Endothelial cell of umbilical vein (primary cell): ENCODE results near the gene NUDT21. TPM values are rescaled to one million over a fixed set of nuclear protein-coding genes. Genes with fewer than 3 reads are reported as not detected.

Experiments
- BruUV-seq: library from RNA; stranded (reverse); fragments of 400-500 nt; replicated peaks from 2 replicates; lab custom pipeline; 2021; lab: Mats Ljungman, UMichigan
- CTCF ChIA-PET: fragments of 300-600, 350-600 bp; sonication (Branson Sonifier 250); formaldehyde crosslinking; loops from one replicate; lab custom pipeline; 2021; ENCODE audit warnings: antibody characterized with exemption, inconsistent platforms; lab: Charles Lee
- POLR2A ChIA-PET: fragments of 300-600, 350-600 bp; sonication (Branson Sonifier 250); formaldehyde crosslinking; loops from one replicate; lab custom pipeline; 2021; ENCODE audit warnings: antibody characterized with exemption, inconsistent platforms; lab: Charles Lee
- DNase-seq: peaks from one replicate; pipeline ENCODE4 v3.0.0-alpha.2; 2011; ENCODE audit warnings: low read depth, low spot score
- FAIRE-seq: peaks from 2 replicates; lab custom pipeline; 2011; peaks lifted over from hg19 to GRCh38; lab: Jason Lieb, UNC
- H2AFZ ChIP-seq: 2 replicates; pipeline ENCODE4 v1.6.0; 2012; ENCODE audit warnings: low read depth, low read length, control low read depth, inconsistent platforms
- H3K27ac ChIP-seq: 2 replicates; pipeline ENCODE4 v1.5.1; 2011; ENCODE audit warnings: low read depth, mild to moderate bottlenecking, control low read depth, low read length, moderate library complexity; ENCODE audit not compliant: insufficient read depth
- H3K27me3 ChIP-seq, 2 experiments: 2 replicates each; pipeline versions ENCODE4 v1.6.0 to v1.6.1; 2011; ENCODE audit warnings: low read length in 2 of 2, mixed read lengths in 1 of 2; ENCODE audit not compliant: control insufficient read depth in 2 of 2, insufficient read depth in 2 of 2
- H3K36me3 ChIP-seq, 2 experiments: 2 replicates in 1 of 2; 3 replicates in 1 of 2; pipeline ENCODE4 v1.5.1; 2011; ENCODE audit warnings: low read length in 2 of 2, mild to moderate bottlenecking in 1 of 2, moderate library complexity in 1 of 2; ENCODE audit not compliant: control insufficient read depth in 2 of 2, insufficient read depth in 2 of 2; ENCODE audit errors: extremely low read depth in 1 of 2
- H3K4me1 ChIP-seq: 3 replicates; pipeline ENCODE4 v1.5.1; 2011; ENCODE audit warnings: mild to moderate bottlenecking, low read length; ENCODE audit not compliant: control insufficient read depth, insufficient read depth; ENCODE audit errors: extremely low read depth
- H3K4me2 ChIP-seq: 2 replicates; pipeline ENCODE4 v1.6.1; 2011; ENCODE audit warnings: low read length, control low read depth, mixed read lengths; ENCODE audit not compliant: insufficient read depth
- H3K4me3 ChIP-seq, 3 experiments: fragments of 200-600 bp in 1 of 3; sonication (generic), shearing (Covaris generic) in 1 of 3; replicated peaks in 1 of 3; 2 replicates each; pipeline ENCODE4 v1.5.1; 2011 to 2016; ENCODE audit warnings: control low read depth in 3 of 3, low read length in 3 of 3, mild to moderate bottlenecking in 2 of 3, inconsistent platforms in 1 of 3, low read depth in 1 of 3, moderate library complexity in 1 of 3; ENCODE audit not compliant: insufficient read depth in 1 of 3
- H3K79me2 ChIP-seq: 2 replicates; pipeline ENCODE4 v1.6.0; 2012; ENCODE audit warnings: low read length, inconsistent platforms; ENCODE audit not compliant: control insufficient read depth, insufficient read depth
- H3K9ac ChIP-seq: replicated peaks from 2 replicates; pipeline ENCODE3; 2011; ENCODE audit warnings: low read length, control low read depth; ENCODE audit not compliant: insufficient read depth; ENCODE audit errors: extremely low read depth
- H3K9me1 ChIP-seq: replicated peaks from 3 replicates; pipeline ENCODE4 v1.6.0; 2011; ENCODE audit warnings: mild to moderate bottlenecking, low read length; ENCODE audit not compliant: control insufficient read depth, insufficient read depth; ENCODE audit errors: extremely low read depth
- H3K9me3 ChIP-seq: replicated peaks from 2 replicates; pipeline ENCODE4 v1.5.1; 2012; ENCODE audit warnings: low read length, inconsistent platforms; ENCODE audit not compliant: control insufficient read depth, insufficient read depth
- H4K20me1 ChIP-seq: replicated peaks from 2 replicates; pipeline ENCODE3; 2011; ENCODE audit warnings: mild to moderate bottlenecking, low read length; ENCODE audit not compliant: control insufficient read depth, insufficient read depth; ENCODE audit errors: extremely low read depth
- EZH2 ChIP-seq: IDR thresholded peaks from 2 replicates; pipeline ENCODE4 v1.6.1; 2012; ENCODE audit warnings: borderline replicate concordance, low read depth, mild to moderate bottlenecking, moderate library complexity, low read length, inconsistent platforms; ENCODE audit not compliant: severe bottlenecking
- FOS ChIP-seq: IDR thresholded peaks from 2 replicates; pipeline ENCODE4 v1.6.1; 2011; ENCODE audit warnings: mild to moderate bottlenecking, low read length, moderate library complexity, borderline replicate concordance; ENCODE audit not compliant: insufficient read depth
- GATA2 ChIP-seq: IDR thresholded peaks from 2 replicates; pipeline ENCODE4 v1.7.0; 2011; ENCODE audit warnings: low read depth, mild to moderate bottlenecking, moderate library complexity, mixed read lengths, low read length; ENCODE audit not compliant: insufficient read length, insufficient read depth
- JUN ChIP-seq: IDR thresholded peaks from 2 replicates; pipeline ENCODE4 v1.6.1; 2011; ENCODE audit warnings: borderline replicate concordance, low read depth; ENCODE audit not compliant: insufficient read length, insufficient read depth
- MYC ChIP-seq: IDR thresholded peaks from one replicate; pipeline ENCODE4 v1.6.1; 2011; ENCODE audit warnings: mild to moderate bottlenecking, low read depth, low read length
- POLR2A ChIP-seq: IDR thresholded peaks from 2 replicates; pipeline ENCODE4 v1.6.1; 2012; ENCODE audit warnings: low read depth, mild to moderate bottlenecking, control low read depth, low read length
- POLR2AphosphoS5 ChIP-seq: IDR thresholded peaks from 2 replicates; pipeline ENCODE4 v1.6.1; 2012; ENCODE audit warnings: low read depth, mild to moderate bottlenecking, control low read depth, low read length, moderate library complexity; ENCODE audit not compliant: insufficient read depth
- dilution Hi-C: fragments of 300-500 bp; cut with MboI; formaldehyde crosslinking; loops from one replicate; pipeline ENCODE4 v1.15.0; 2019; ENCODE audit warnings: low sequenced_read_pairs; ENCODE audit not compliant: extremely low pct_ligation_motif_present
- intact Hi-C: fragments of 100-400 bp; cut with micrococcal nuclease; formaldehyde crosslinking; loops from one replicate; pipeline ENCODE4 v1.10.0; 2022
- polyA plus RNA-seq, 4 experiments: library from polyadenylated mRNA; depleted of rRNA in 3 of 4; stranded (reverse) in 3 of 4; unstranded in 1 of 4; fragments of >200 nt; gene quantifications; 2 replicates each; pipeline versions ENCODE4 v1.2.1 to v1.2.3, GENCODE V29; 2011 to 2012; ENCODE audit warnings: missing spikeins in 1 of 4
- total RNA-seq: library from RNA; stranded (reverse); gene quantifications from 2 replicates; pipeline ENCODE4 v1.2.3, GENCODE V29; 2021
- TF ChIP-seq, protein P1 (sequence below), 2 donors: IDR thresholded peaks; 1 replicate in 1 of 2; 2 replicates in 1 of 2; pipeline ENCODE4 v1.5.1; 2011; ENCODE audit warnings: low read length in 2 of 2, mild to moderate bottlenecking in 2 of 2, moderate library complexity in 2 of 2, control low read depth in 1 of 2, inconsistent platforms in 1 of 2, low read depth in 1 of 2; ENCODE audit not compliant: insufficient read depth in 1 of 2; ENCODE audit errors: extremely low read depth in 1 of 2

Gene NUDT21
- total and polyA plus RNA-seq, 2 donors (not counting 3 experiments of a cell fraction or from before 2014, with no cell fraction given): 56.4 to 158 TPM

DNA sequence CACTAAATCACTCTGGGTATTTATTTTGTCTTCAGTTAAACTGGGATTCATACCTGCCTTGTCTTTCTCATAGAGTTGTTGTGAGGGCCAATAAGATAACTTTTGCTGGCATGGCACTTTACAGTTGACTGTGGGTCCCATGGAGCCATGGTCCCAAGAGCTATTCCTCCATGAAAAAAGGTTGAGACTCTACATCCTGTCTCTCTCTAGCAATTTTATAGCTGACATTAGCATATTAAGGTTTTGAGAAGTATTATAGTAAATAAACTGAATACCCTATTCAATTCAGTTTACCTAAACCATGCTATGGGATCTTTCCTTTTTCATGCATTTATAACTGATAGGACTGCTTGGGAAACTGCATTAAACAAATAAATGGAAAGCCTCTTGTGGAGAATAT lies 17.7 kb upstream of the NUDT21 start:
- Histone ChIP-seq H3K79me2 (no peaks in the 10 kb centered on the region), H3K9me3 (no peaks in the 10 kb centered on the region), H3K4me3 (no peak overlapping the region), H4K20me1 (no peaks in the 10 kb centered on the region), H3K27me3 (no peaks in the 10 kb centered on the region), H3K9me1 (no peaks in the 10 kb centered on the region), H3K27ac (no peak overlapping the region), H2AFZ (no peak overlapping the region), H3K4me1 (no peaks in the 10 kb centered on the region), H3K9ac (no peak overlapping the region), H3K4me2 (no peak overlapping the region), H3K36me3 (peaks cover 23 to 41% of the 10 kb centered on the region in 2 experiments)
- intact Hi-C loops: no loop called here
- ChIA-PET POLR2A (no interaction called here), CTCF (interaction anchor here (1.0 kb wide), 1 partner anchor 8 kb away, joined by 3 read pairs; no protein-coding TSS in a partner anchor)
- TF ChIP-seq POLR2A (no peak), JUN (no peak), GATA2 (no peak), POLR2AphosphoS5 (no peak), MYC (no peak), FOS (no peak), EZH2 (no peak)
- TF ChIP-seq, protein P1, sequence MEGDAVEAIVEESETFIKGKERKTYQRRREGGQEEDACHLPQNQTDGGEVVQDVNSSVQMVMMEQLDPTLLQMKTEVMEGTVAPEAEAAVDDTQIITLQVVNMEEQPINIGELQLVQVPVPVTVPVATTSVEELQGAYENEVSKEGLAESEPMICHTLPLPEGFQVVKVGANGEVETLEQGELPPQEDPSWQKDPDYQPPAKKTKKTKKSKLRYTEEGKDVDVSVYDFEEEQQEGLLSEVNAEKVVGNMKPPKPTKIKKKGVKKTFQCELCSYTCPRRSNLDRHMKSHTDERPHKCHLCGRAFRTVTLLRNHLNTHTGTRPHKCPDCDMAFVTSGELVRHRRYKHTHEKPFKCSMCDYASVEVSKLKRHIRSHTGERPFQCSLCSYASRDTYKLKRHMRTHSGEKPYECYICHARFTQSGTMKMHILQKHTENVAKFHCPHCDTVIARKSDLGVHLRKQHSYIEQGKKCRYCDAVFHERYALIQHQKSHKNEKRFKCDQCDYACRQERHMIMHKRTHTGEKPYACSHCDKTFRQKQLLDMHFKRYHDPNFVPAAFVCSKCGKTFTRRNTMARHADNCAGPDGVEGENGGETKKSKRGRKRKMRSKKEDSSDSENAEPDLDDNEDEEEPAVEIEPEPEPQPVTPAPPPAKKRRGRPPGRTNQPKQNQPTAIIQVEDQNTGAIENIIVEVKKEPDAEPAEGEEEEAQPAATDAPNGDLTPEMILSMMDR (IDR thresholded peaks at IDR 0.05; ENCODE audit: extremely low read depth in 1 of 2, insufficient read depth in 1 of 2, low read depth in 1 of 2, low read length in 2 of 2): no peak
- dilution Hi-C loops: no loop called here
- no peak for DNase-seq
- no peak for FAIRE-seq
- BruUV-seq: no TSS peak
